Midbrain (tissue), 1 donor: ENCODE data around the gene MTERF4.

ENCODE experiments used
- DNase-seq: peaks from one replicate; lab custom pipeline; 2025; lab: John Stamatoyannopoulos, UW

The MTERF4 gene

DNA sequence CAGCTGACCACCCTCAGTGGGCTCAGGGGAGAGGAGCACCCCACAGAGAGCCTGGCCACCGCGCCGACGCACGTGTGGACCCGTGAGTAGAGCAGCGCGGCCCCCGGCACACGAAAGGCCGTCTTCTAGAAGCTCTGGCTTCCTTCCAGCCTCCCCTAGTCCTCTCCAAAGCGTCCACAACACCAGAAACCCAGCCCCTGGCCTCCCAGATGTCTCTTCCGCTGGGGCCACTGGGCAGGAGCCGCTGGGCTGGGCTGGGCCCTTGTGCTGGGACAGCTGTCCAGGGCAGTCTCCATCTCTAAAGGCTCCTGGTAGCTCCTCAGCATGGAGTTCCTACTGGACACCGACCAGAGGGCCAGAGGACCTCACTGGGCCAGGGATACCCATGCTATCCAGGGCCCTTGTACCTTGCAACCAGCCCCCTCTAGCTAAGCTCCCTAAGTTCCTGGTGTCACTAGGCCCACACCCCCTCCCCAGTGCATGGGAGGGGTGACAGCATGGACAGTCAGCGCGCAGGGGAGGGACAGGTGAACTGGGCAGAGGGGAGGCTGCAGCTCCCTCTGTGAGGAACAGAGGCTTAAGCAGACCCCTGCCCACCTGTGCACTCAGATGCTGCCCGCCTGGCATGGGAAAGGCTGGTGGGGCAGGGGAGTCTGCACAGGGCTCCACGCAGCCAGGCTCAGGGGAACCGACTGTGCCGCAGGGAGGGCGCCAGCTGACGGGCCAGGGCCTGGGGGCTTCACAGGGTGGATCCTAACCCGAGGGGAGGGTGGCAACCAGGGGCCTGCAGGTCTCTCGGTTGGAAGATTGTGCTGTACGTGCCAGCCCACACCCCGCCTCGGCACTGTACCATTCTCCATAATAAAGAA, 32.9 kb downstream of the MTERF4 start:
- DNase-seq, result no peak

DNA sequence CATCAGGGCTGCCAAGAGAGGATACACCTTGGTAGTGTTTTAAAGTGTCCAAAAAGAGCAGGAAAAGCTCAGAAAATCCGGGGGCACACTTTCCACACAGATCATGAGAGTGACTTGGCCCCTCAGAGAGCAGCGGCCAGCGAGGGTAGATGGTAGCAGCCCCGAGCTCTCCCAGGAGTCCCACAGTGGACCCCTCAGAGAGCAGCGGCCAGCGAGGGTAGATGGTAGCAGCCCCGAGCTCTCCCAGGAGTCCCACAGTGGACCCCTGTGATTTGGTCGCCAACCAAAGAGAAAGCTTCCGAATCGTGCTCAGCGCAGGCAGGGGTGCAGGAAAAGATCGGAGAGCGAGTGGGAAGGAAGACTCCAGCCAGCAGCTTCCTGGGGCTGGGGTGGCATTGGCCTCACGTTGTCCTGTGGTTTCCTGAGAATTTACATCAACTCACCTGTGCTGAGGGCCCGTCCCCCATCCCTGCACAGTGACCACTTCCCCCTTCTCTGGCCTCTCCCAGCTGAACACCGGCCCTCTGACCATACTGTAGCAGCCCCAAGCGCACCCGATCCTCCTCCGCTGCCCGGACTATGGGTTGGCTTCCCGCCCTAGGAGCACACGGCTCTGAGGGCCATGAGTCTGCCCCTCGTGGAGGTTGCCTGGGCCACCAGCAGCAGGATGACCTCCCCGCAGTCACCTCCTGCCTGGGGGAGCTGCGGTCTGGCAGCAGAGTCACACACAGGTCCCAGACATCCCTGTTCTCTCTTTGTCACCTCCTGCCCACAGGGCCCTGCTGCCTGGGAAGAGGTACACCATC, 33.7 kb downstream of the MTERF4 start:
- no peak for DNase-seq

DNA sequence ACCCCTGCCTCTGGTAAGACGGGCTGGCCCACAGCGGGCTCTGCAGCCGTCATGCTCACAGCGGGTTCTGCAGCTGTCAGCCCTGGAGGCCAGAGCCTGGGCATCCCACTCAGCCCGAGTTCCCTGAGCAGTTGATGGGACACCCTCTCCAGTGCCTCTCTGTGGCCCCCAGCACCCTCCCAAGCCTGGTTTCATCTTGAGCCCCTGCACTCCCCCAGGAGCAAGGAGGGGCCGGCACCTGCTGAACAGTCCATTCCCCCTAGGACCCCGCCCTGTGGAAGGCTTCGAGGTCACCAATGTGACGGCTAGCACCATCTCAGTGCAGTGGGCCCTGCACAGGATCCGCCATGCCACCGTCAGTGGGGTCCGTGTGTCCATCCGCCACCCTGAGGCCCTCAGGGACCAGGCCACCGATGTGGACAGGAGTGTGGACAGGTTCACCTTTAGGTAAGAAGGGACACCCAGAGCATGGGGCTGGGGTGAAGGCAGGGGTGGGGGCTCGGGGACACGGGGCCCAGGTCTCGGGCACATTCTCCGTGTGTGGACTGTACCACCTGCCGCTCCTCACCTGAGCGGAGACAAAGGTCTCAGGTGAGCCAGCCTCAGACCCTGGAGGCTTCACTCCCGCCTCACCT, 34.5 kb downstream of the MTERF4 start:
- DNase-seq, result no peak

DNA sequence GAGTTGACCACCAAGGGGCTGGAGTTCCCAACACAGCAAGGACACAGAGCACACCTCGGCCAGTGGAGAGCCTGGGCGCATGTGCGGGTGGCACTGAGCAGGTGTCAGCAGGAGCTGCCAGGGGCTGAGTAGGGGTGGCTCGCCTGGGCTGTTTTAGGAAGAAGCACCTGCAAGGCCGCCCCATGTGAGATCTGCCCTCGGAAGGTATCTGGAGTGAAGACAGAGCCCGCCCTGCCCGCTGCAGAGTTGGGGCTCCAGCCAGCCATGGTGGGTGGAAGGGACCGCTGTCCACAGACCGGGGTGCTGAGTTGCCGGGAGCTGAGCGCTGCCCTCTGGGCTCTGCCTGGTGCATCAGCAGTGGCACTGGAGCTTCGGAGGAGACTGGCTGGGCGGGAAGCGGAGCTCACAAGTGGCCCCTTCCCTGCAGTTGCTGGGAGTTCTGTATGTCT, 35.2 kb downstream of the MTERF4 start:
- DNase-seq, result no peak

DNA sequence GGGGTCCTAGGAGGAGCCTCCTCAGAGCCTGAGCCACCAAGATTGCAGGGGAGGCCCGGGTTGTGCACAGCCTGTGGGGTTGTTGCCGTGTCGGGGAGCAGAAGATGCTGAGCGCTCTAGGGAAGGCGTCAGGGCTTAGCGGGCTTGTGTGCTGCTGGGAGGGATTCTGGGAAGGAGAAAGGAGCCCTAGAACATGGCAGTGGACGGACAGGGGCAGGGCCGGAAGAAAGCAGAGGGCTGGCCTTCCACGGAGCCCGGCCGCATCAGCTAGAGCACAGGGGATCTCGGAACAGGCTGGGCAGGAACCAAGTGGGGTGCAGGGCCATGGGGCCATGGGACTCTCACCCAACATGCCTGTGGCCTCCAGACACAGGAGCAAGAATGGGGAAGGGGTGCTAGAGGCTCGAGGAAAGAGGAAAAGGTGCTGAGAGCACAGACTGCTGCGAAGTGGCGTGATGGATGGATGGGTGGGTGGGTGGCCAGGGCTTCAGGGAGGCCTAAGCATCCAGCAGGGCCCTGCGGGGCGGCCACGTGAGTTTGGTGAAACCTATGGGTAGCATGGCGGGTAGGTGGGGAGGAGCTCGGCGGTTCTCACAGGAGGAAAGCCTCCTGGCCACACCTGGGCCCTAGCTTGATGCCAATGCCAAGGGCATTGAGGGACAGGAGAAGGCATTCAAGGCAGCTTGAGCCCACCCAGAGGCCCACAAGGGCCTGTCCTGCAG, 35.8 kb downstream of the MTERF4 start:
- DNase-seq, result no peak

DNA sequence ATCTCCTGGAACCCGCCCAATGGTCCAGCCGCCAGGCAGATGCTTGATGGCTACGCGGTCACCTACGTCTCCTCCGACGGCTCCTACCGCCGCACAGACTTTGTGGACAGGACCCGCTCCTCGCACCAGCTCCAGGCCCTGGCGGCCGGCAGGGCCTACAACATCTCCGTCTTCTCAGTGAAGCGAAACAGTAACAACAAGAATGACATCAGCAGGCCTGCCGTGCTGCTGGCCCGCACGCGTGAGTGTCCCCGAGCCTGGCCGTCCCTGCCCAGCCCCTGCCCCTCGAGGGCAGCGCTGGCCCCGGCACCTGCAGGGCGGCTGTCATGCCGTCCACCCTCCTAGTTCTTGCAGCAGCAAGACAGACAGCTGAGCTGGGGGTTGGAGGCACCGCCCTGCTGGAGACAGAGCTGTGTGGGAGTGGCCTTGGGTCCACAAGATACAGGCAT, 36.7 kb downstream of the MTERF4 start:
- DNase-seq, result no peak

DNA sequence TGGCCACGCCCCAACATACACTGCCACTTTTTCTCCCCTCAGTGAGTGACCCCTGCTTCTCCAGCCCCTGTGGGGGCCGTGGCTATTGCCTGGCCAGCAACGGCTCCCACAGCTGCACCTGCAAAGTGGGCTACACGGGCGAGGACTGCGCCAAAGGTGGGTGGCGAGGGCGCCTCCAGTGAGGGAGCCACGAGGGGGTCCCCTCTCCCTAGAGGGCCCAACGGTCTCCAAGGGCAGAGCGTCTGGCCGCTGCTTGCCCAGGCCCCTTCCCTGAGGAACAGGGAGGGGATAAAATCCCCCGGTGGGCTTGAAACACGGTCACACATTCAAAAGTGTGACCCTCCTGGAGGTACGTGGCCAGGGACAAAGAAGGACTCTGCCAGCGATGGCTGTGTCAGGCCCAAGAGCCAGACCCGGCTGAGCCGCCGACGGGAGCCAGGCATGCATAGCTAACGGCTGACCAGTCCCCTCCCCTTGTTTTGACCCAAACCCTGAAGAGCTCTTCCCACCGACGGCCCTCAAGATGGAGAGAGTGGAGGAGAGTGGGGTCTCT, 37.2 kb downstream of the MTERF4 start:
- no peak for DNase-seq

DNA sequence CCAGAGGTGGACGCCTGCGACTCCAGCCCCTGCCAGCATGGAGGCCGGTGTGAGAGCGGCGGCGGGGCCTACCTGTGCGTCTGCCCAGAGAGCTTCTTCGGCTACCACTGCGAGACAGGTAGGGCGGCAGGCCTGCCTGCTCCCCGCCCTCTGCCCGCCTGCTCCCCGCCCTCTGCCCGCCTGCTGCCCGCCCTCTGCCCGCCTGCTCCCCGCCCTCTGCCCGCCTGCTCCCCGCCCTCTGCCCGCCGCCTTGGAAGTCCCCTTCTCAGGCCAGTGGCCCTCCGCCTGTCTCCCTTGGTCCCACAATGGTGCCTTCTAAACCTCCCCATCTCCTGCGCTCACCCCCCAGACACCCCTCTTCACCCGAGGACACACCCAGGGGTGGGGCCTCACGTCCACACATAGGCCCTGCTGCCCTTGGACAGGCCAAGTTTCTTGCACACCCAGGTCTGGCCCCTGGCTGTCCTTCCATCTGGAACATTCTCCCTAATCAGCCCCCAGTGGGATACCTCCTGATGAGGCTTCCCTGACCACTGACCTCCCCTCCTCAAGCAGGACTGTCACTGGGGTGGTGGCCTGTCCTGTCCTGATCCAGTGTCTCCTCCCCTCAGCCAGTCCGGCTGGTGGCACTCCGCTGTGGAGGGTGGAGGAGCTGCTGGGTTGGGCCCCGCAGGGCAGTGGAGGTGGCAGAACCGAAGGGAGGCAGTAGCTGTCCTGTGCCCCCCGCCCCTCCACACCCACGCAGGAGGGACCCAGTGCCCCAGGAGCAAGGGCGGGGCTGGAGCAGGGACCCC, 37.9 kb downstream of the MTERF4 start:
- DNase-seq, result no peak

DNA sequence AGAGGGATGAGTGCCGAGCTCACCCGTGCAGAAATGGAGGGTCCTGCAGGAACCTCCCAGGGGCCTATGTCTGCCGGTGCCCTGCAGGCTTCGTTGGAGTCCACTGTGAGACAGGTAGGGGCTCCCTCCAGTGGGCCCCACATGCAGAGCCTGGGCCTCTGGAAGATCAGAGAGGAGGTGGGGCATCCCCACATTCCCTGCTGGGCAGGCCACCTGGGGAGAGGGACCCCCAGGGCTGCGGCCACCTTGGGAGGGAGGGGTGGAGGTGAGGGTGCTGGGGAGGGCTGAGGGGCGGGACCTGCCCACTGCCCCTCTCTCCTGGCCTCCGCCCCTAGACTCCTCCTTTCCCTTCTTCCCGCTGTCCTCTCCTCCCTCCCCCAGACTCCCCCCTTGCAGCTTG, 38.5 kb downstream of the MTERF4 start:
- no peak for DNase-seq

DNA sequence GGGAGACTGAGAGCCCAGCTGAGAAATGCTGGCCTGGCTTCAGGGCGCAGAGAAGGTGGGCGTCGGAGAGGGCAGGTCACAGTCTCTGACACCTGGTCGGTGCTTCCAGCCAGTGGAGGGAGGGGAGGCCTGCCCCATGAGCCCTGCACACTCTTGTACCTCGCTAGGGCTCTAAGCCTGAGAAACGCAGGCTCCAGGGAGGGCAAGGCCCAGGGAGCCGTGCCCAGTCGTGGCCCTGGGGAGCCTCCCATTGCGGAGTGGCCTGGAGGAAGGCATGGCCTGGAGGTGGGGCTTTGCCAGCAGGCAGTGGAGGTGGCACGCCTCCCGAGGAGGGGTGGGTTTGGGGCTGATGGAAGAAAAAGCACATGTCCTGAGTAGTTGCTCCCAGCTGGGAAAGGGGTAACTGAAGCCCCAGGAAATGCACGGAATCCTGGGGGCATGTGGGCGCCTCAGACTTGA, 39.0 kb downstream of the MTERF4 start:
- no peak for DNase-seq

DNA sequence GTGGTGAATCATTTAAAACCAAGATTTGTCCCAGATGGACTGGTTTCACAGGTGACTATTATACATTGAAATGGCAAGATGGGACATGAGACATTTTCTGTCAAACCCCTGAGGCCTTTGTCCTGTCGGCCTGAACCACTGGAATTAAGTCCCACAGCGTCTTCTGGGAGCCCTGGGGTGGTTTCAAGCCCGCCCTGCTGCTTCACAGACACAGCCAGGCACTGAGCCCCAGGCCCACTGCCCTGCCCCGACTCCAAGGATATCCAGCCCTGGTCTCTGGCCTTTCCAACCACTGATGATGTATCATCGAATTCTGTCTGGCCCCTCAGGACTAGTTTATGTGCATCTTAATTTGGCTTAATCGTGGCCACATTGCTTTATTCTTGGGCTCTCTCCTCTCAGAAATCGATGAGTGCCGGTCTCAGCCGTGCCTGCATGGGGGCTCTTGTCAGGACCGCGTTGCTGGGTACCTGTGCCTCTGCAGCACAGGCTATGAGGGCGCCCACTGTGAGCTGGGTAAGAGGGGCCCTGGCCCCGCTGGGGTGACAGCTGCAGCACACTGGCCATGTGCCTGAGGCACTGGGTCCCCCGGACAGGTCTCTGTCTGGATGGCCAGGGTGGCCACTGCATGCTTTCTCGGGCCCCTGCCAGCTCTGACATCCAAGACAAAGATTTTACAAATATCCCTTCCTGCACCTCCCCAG, 39.5 kb downstream of the MTERF4 start:
- no peak for DNase-seq

DNA sequence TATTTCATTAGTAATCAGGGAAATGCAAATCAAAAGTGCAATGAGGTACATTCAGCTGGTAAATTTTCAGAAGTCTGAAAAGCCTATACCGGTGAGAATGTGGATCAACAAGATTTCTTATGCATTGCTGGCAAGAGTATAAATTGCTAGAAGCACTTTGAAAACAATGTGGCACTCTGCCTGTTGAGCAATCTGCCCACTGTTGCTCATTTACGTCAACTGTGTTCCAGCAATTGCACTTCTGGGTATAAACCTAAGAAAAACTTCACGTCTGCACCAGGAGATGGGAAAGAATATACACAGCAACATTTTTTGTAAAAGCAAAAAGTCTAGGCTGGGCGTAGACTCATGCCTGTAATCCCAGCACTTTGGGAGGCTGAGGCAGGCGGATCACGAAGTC, 40.8 kb downstream of the MTERF4 start:
- no peak for DNase-seq

DNA sequence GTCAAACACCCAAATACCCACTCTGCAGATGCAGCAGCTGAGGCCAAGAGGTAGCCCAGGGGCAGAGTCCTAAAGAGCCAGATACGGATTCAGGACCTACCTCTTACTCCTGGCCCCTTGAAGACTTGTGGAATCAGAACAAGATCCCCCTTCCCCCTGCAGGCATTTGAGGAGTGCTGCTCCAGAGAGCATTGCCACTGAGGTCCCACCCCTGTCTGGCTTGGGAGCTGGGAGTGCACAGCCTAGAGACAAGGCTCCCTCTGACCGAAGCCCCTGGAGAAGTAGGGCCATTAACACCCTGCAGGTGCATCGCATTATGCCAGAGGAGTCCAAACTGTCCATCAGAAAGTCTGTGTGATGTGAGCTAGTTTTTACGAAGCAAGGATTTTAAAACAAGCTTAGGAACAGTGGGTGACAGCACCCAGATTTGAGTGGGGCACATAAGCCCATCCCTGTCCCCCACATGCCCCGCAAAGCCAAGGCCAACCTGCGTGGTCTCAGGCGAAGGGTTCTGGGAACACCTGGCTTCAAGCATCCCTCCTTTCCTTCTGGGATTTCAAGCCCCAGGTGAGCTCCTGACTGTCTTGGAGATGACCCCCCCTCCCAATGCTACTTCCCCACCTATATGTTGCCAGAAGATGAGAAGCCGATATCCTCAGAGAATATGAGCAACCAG, 48.4 kb downstream of the MTERF4 start:
- DNase-seq, result no peak

DNA sequence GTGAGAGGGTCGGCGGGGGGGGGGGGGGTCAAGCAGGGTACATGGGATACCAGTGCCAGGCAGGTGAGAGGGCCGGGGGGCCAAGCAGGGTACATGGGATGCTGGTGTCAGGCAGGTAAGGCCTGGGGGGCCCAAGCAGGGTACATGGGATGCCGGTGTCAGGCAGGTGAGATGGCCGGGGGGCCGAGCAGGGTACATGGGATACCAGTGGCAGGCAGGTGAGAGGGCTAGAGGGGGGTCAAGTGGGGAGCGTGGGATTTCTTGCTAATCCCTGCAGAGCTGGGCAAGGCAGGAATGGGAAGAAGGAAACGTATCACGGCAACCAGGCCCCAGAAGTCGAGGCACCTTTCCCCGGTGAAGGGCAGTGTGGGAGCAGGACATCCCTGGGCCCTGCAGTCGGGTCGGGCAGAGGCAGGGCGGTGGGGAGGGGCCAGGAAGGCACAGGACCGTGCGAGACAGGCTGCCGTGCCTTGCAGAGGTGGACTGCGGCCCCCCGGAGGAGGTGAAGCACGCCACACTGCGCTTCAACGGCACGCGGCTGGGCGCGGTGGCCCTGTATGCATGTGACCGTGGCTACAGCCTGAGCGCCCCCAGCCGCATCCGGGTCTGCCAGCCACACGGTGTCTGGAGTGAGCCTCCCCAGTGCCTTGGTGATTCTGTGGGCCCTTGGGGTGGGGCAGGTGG, 49.3 kb downstream of the MTERF4 start:
- DNase-seq, result no peak

DNA sequence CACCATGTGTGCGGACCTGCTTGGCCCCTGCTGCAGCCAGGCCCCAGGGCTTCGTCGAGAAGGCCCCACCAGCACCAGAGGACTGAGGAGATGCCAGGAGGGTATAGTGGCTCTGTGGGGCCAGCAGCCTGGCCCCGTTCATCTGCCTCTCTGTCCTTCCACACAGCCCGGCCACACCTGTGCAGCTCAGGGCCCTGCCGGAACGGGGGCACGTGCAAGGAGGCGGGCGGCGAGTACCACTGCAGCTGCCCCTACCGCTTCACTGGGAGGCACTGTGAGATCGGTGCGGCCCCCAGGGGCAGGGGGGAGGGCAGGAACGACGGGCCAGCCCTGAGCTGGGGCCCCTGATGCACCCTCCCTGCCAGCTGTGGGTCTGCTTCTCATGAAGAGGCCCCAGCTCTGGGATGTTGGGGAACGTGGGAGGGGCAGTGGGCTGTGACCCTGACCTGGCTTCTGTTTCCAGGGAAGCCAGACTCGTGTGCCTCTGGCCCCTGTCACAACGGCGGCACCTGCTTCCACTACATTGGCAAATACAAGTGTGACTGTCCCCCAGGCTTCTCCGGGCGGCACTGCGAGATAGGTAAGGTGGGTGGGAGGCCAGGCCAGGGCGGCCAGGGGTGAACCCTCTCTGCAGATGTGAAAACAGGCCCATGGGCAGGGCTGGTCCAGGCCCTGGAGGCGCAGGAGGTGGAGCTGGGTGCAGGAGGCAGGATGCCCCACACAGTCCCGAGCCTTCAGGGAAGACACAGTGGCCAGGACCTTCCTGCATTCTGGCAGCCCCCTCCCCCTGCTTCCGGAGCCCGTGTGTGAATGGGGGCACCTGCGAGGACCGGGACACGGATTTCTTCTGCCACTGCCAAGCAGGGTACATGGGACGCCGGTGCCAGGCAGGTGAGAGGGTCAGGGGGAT, 50.3 kb downstream of the MTERF4 start:
- DNase-seq, result no peak

DNA sequence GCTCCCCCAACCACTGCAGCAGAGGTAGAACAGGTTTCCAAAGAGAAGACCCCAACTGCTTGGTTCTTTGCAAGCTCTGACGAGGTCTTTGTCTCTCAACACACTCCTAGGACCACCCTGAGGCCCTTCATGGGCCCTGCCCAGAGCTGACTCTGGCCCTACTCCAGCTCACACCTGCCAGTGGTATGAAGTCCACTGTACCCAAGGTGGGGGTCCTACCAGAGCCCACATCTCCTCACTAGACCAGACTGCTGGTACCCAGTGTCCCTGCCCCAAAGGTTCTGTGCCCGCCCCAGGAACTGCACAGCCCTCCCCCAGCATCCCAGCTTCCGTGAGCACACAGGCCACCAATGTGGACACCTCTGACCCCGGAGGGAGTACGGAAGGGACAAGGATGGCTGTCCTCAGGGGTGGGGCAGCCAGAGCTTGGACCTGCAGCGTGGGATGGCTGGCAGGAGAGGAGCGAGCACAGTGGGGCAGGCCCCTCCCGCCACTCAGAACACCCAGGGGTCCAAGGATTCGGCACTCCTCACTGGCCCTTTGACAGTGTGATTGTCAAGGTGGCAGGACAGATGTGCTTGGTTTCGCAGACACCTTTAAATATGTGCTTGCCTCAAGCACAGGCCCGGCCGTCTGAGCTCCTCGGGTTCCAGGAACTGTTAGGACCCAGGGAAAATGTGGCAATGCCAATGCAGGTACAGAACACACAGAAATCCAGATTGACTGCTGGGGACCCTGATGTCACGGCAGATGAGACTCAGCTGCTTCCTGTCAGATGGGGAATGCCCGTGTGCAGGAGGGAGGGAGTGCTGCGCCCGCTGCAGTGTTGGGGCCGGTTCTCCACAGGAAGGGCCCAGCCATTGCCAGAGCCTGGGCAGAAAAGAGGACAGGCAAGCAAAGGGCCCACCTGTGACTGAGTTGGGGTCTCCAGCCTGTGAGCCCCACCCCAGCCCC, 51.2 kb downstream of the MTERF4 start:
- DNase-seq, result no peak
